Activated effector memory CD4-positive, alpha-beta T cell treated with Interleukin-2 at 50 U/mL for 16 hours (primary cell): ENCODE data around the gene HEATR3.

Experiments
- DNase-seq: peaks from one replicate; pipeline ENCODE4 v3.0.0-alpha.2; 2020

HEATR3 gene

GRCh38 chr16:50065624-50066481, at the start of gene HEATR3:
Gene HEATR3 (plus strand): TSS chr16:50065970. CDS start chr16:50066132, 162 bp downstream.
- peak; percentile 96 for DNase-seq

DNA sequence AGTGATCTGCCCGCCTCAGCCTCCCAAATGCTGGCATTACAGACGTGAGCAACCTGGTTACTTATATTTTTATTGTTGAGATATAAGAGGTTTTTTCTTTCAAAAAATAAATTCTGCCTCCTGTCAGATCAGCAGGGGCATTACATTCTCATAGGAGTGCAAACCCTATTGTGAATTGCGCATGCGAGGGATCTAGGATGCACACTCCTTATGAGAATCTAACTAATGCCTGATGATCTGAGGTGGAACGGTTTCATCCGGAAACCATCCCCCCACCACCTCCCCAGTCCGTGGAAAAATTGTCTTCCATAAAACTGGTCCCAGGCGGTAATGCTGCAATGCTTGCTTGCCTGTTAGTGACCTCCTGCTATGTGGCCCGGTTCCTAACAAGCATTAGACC, 48.2 kb upstream of the HEATR3 start:
- DNase-seq: no peak

GRCh38 chr16:50021544-50021943, 44.2 kb upstream of the HEATR3 start:
- DNase-seq: no peak

DNA sequence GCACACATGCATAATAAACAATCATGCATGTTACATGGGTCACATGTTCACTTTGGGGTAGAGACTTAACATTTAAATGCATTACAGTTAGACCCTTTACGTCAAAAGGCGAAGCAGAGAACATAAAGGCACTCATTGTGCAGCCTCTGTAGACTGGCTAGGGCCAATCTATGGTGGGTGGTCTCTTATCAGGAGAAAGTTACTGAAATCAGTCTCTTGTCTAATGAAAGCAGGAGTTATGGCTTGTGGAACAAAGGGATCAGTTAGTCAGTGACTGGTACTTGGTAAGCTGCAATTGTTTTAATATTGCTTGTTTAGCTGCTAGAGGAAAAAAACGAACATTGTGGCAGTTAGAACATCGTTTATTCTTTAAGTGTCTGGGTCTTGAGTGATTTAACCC, 42.1 kb upstream of the HEATR3 start:
- no peak for DNase-seq

- no peak for DNase-seq
Measured at GRCh38 chr16:50024207-50024606, 41.6 kb upstream of the HEATR3 start.

DNA sequence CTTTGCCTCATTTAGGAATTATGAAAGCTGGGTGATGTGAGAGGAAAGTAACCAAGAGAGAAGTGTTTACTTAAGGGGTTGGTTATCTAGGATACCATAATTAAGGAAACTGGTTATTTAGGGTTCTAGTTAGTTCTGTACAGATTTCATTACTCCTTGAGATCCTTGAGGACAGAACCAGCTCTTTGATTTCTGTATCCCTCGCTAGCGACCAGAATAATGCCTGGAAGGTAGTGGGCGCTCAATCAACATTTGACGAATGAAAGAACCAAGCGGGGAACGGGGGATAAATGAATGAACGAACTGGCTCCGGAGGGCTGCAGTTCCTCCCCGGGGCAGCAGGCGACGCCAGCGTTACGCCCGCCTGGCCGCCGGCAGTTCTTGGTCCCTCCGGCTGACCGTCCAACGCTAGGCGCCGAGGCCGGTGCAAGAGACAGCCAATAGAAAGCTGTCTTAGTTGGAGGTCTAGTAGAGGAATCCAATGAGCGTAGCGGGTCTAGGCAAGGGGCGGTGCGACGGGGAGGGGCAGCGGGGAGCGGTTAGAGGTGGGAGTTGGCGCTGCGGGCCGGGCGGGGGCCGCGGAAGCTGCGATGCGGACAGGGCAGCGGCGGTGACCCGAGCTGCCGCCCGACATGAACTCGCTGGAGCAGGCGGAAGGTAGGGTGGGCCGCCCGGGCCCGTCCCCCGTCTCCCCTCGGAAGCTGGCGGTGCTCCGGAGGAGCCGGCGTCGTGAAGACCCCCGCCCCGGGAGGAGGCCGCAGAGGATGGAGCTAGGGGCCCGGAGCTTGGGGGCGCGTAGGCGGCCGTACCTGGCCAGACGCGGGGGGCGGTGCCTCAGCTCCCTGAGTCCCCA, 40.9 kb upstream of the HEATR3 start, which contains the start of gene CNEP1R1:
Gene CNEP1R1 (plus strand): TSS at position 542 of the 853 bp plus-strand sequence. CDS start 91 bp downstream, at position 633.
- DNase-seq: peak; percentile 91

DNA sequence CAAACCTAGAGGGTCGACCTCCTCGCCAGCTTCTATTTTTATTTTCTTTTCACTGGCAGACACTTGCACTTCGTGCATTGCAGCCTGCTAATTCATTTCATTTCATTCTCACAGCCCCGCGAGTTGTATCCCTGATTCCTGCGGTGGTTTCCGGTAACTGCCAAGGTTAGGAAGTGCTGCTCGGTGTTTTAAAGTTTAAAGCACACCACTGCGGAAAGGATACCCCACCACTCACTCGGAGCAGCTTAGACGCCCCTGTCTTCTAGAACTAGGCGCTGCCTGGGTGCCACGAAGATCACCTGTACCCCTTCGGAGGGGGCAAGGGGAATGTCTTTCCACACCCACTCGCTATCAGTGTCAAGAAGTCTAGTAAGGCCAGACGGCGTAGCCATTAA, 40.2 kb upstream of the HEATR3 start:
- peak; percentile 19 for DNase-seq

- no peak for DNase-seq
Measured at GRCh38 chr16:50027829-50028228, 37.9 kb upstream of the HEATR3 start.

DNA sequence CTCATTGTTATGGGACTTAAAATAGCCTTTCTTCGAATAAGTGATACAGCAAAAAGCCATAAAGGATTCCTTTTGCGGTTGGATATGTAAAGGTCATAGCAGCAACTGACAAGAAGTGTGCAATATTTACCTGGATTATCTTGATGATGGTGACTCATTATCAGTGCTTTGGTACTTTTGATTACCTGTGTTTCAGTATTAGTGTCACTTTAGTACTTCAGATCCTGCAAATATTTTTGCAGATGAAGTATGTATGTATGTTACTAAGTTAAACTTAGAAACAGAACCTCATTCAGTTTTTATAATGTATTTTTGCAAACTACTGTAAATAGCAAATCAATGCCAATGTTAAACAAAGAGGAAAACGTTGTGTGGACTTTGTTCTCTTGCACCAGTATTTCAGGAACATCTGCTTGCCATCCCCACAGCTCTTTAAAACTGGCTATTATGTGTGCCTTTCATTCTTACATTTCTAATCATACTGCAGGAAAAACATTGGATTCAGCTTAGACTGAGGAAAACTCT, 30.2 kb upstream of the HEATR3 start:
- DNase-seq: no peak

DNA sequence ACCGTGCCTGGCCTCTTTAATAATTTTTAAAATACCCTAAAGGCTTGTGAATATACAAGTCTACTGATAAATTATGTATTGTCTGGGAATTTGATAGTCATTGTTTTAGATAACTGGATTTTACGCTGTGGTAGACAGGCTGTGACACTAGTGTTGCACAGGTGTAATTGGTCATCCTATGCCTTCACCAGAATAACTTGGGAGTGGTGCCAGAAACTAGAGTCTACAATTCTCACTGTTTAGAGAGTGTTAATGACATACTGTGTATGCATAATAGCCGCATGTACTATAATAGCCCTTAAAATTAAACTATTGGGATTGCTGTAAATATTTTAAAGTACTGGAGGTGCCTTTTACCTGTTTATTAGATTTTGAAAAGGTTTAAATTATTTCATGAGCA, 29.3 kb upstream of the HEATR3 start:
- DNase-seq: no peak

GRCh38 chr16:50037662-50038220, 28.0 kb upstream of the HEATR3 start:
- no peak for DNase-seq

DNA sequence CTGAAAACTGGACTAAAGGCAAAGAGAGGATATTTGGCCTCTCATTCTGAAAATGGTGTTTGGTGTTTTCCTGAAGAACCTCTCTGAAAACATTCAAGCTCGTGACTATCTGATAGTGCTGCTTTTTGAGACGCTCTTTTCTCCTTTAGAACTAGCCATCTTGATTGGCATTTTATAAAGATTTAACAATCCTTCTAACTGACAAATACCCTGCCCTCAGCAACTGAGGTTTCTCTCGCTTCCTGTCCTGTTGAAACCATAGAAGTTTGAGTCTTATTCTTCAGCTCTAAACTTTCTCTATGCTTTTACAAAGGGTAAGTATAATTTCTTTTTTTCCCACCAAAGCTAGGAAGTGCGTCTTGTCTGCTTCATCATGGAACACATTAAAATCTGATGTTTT, 27.5 kb upstream of the HEATR3 start:
- DNase-seq: no peak

DNA sequence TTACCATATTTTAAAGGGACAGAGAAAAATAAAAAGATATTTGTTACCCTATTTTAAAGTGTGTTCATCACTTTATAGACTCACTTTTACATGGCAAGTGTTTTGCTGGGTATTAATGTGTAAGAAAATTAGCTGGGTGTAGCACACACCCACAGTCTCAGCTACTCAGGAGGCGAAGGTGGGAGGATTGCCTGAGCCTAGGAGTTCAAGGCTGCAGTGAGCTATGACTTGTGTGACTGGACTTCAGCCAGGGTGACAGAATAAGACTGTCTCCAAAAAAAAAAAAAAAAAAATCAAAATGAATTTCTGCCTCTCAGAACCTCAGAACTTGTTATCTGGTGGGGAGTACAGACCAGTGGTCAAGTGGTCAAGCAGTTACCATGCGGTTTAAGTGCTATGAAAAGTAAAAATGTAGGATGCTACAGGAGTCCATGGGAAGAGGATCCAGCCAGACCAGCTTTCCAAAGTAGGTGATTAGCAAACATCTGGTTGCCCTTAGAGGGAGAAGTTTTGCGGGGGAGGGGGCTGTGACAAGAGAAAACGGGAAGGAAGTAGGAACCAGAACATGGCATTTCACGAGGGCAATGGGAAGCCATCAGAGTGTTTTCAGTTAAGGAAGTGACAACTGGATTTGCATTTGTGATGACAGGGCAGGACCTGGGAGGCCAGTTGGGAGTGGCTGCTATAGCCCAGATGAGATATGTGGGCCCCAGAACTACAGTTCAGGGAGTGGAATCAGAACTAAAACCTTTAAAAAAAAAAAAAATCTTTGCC, 26.8 kb upstream of the HEATR3 start:
- no peak for DNase-seq

DNA sequence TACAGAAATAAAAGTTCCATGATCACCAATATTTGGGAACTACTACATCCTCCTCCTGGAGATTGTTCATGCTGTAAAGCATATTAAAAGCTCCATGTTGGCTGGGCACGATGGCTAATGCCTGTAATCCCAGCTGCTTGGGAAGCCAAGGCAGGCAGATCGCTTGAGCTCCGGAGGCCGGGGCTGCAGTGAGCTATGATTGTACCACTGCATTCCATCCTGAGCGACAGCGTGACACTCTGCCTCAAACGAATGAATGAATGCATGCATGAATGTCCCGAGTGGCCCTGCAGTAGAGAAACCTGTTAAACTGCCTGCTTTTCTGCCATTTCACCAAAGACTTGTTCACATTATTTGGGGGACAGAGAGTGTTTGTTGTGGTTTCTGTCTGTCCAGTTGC, 25.8 kb upstream of the HEATR3 start:
- no peak for DNase-seq

DNA sequence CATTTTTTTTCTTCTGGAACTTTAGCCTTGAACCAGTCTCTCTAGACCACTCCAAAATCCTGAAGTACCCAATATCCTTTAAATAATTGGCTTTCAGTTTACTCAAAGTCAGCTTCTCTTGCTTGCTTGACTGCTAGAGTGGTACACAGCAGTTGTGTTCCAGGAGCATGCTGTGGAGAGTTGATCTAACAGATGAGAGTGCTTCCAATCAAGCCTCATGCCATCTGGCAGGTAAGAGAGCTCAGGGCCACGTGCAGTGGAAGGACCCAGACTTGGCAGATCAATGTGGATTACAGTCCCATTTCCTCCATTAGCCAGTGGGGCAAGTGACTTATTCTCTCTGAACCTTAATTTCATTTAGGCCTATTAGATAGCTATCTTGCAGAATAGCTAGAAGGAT, 25.1 kb upstream of the HEATR3 start:
- DNase-seq: no peak

GRCh38 chr16:50043358-50043757, 22.4 kb upstream of the HEATR3 start:
- DNase-seq: no peak

DNA sequence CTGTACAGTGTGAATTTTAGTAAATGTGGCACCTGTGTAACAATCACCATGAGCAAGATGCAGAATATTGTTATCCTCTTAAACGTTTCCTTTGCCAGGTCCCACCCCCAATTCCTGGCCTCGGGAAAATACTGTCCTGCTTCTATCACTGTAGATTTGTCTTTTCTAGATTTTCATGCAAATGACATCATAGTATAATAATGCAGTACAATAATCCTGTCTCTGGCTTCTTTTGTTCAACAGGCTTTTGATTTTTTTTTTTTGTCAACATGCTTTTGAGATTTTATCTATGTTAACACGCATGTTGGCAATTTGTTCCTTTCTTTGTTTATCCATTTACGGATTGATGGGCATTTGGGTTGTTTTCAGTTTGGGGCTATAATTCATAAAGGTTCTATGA, 20.4 kb upstream of the HEATR3 start:
- DNase-seq: no peak

DNA sequence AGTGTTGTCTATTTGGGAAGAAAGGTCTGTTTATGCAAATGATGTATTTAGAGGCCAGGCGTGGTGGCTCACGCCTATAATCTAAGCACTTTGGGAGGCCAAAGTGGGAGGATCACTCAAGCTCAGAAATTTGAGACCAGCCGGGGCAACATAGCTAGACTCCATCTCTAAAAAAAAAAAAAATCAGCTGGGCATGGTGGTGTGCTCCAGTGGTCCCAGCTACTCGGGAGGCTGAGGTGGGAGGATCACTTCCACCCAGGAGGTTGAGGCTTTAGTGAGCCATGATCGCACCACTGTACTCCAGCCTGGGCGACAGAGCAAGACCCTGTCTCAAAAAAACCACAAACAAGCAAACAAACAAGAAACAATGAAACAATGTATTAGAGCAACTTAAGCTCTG, 18.9 kb upstream of the HEATR3 start:
- no peak for DNase-seq

DNA sequence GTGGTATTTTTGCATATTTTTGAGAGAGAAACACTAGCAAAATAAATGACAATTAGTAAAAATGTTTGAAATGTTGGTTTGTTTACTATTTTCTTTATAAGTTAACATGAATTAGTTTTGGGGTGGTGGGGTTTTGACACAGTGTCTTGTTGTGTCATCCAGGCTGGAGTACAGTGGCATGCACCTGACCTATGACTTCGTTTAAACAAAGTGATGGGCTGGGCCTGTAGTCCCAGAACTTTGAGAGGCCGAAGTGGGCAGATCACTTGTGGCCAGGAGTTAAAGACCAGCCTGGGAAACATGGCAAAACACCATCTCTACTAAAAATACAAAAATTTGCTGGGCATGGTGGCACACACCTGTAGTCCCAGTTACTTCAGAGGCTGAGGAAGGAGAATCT, 17.9 kb upstream of the HEATR3 start:
- DNase-seq: no peak

- DNase-seq: no peak
Measured at GRCh38 chr16:50050802-50051201, 15.0 kb upstream of the HEATR3 start.

DNA sequence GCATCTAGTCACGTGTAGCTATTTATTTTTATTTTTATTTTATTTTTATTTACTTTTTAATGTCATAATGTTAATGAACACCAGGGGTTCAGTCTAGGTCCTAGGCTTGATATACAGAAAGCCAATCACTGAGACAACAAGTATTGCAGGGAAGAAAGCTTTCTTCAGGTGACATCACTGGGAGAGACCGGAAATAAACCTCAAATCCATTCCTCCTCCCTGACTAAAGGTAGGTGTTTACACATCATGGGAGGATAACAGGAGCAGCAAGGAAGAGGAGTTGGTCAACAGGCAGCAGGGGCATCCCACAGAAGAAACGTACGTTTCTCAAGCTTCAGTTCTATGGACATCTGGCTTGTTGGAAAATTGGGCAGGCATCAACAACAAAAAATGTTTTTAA, 9.5 kb upstream of the HEATR3 start:
- DNase-seq: no peak

DNA sequence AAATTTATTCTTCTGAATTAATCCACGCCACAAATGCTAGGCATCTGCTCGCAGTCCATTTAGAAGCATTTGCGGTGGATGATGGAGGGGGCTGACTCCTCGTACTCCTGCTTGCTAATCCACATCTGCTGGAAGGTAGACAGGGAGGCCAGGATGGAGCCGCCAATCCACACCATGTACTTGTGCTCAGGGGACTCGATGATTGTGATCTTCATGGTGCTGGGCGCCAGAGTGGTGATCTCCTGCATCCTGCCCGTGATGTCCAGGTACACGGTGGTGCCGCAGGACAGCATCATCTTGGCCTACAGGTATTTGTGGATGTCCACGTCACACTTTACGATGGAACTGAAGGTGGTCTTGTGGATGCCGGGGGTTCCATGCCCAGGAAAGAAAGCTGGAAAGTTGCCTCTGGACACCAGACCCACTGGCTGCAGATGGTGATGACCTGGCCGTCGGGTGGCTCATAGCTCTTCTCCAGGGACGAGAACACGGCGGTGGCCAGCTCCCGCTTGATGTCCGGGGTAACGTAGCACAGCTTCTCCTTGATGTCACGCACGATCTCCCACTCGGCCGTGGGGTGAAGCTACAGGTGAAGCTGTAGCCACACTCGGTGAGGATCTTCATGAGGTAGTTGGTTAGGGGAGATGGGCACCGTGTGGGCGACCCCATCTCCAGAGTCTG, 7.5 kb upstream of the HEATR3 start:
- DNase-seq: no peak
